ENCODE data around the gene KIZ.

- TF ChIP-seq, protein P1, sequence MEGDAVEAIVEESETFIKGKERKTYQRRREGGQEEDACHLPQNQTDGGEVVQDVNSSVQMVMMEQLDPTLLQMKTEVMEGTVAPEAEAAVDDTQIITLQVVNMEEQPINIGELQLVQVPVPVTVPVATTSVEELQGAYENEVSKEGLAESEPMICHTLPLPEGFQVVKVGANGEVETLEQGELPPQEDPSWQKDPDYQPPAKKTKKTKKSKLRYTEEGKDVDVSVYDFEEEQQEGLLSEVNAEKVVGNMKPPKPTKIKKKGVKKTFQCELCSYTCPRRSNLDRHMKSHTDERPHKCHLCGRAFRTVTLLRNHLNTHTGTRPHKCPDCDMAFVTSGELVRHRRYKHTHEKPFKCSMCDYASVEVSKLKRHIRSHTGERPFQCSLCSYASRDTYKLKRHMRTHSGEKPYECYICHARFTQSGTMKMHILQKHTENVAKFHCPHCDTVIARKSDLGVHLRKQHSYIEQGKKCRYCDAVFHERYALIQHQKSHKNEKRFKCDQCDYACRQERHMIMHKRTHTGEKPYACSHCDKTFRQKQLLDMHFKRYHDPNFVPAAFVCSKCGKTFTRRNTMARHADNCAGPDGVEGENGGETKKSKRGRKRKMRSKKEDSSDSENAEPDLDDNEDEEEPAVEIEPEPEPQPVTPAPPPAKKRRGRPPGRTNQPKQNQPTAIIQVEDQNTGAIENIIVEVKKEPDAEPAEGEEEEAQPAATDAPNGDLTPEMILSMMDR (IDR thresholded peaks at IDR 0.05), result no peak
- no peak for TF ChIP-seq EZH2 (IDR thresholded peaks at IDR 0.05; ENCODE audit: borderline replicate concordance, insufficient read depth, low read depth, low read length, poor library complexity, severe bottlenecking)
These were observed 58.9 kb downstream of the KIZ start for GRCh38 chr20:21184819-21185218.
